Liver (tissue), 3 donors: ENCODE measurements around the gene FAM9A.

Source experiments
- ATF3 ChIP-seq: IDR thresholded peaks from 2 replicates; pipeline ENCODE4 v1.6.1; 2016; ENCODE audit warnings: antibody characterized with exemption
- CTCF ChIP-seq: fragments of 150-350 bp; IDR thresholded peaks from 2 replicates; pipeline ENCODE4 v1.5.1; 2017; ENCODE audit warnings: improper control_type of control experiment, low read depth, low read length; ENCODE audit not compliant: missing input control
- EGR1 ChIP-seq, 2 donors: IDR thresholded peaks; 2 replicates each; pipeline ENCODE4 v1.6.1; 2016 to 2018; ENCODE audit warnings: antibody characterized with exemption in 2 of 2, low read depth in 2 of 2
- HNF4A ChIP-seq, 2 donors: conservative IDR thresholded peaks; 2 replicates each; pipeline ENCODE4 v1.6.1; 2016; ENCODE audit warnings: antibody characterized with exemption in 2 of 2, mild to moderate bottlenecking in 2 of 2
- MAX ChIP-seq: IDR thresholded peaks from 2 replicates; pipeline ENCODE4 v1.6.1; 2016; ENCODE audit warnings: antibody characterized with exemption
- REST ChIP-seq: IDR thresholded peaks from 2 replicates; pipeline ENCODE4 v1.6.1; 2016; ENCODE audit warnings: antibody characterized with exemption, mild to moderate bottlenecking
- RXRA ChIP-seq, 2 donors: IDR thresholded peaks; 2 replicates each; pipeline ENCODE4 v1.6.1; 2017 to 2018; ENCODE audit warnings: antibody characterized with exemption in 2 of 2, mild to moderate bottlenecking in 1 of 2
- SP1 ChIP-seq: IDR thresholded peaks from 2 replicates; pipeline ENCODE4 v1.6.1; 2018; ENCODE audit warnings: antibody characterized with exemption, mild to moderate bottlenecking
- TAF1 ChIP-seq: conservative IDR thresholded peaks from 2 replicates; pipeline ENCODE4 v1.6.1; 2016; ENCODE audit warnings: antibody characterized with exemption, mild to moderate bottlenecking
- ZBTB33 ChIP-seq: IDR thresholded peaks from 2 replicates; pipeline ENCODE4 v1.6.1; 2016; ENCODE audit warnings: antibody characterized with exemption
- donor health status: healthy.
- donor health status: healthy.

- TF ChIP-seq REST, result no peak
- no peak for TF ChIP-seq SP1
- no peak for TF ChIP-seq CTCF
- no peak for TF ChIP-seq ZBTB33
- TF ChIP-seq EGR1 (IDR thresholded peaks at IDR 0.05; ENCODE audit: low read depth in 2 of 2), result no peak
- TF ChIP-seq ATF3, result no peak
- TF ChIP-seq HNF4A (conservative IDR thresholded peaks at IDR 0.05), result no peak
- no peak for TF ChIP-seq TAF1
- TF ChIP-seq RXRA (IDR thresholded peaks at IDR 0.05), result no peak
- TF ChIP-seq MAX, result no peak
These were observed 43.9 kb upstream of the FAM9A start for GRCh38 chrX:8845060-8845459.
